Activated naive CD4-positive, alpha-beta T cell treated with anti-CD3 and anti-CD28 coated beads, Interleukin-2, amount 50 U/mL, for 72 hours (primary cell): ENCODE data around the gene FOCAD. TPM values are rescaled to one million over a fixed set of nuclear protein-coding genes. Genes with fewer than 3 reads are reported as not detected.
A peak's percentile ranks its signal among the peaks of the same experiment; 100 is the strongest.
"Not testable (repeated sequence)": the region's sequence is repeated elsewhere in the genome, so short reads cannot be mapped to it uniquely, and the experiment has no call there.

ENCODE experiments used
- ATAC-seq, 2 donors: fragments of 150-1000 bp; cut with Tn5 transposase; 2 replicates each; pipeline ENCODE4 v1.10.0; 2021; ENCODE audit warnings: mild to moderate bottlenecking in 2 of 2, moderate library complexity in 2 of 2
- DNase-seq, 2 donors: peaks; one replicate each; pipeline ENCODE4 v3.0.0; 2021 to 2022; ENCODE audit warnings: low spot score in 2 of 2
- H3K27ac Mint-ChIP-seq, 2 donors: one replicate each; pipeline ENCODE4 v1.8.0; 2022; ENCODE audit warnings: mild to moderate bottlenecking in 2 of 2, mixed read lengths in 2 of 2
- H3K36me3 Mint-ChIP-seq, 2 donors: one replicate each; pipeline ENCODE4 v1.8.0; 2022; ENCODE audit warnings: mixed read lengths in 2 of 2
- H3K9me3 Mint-ChIP-seq, 2 donors: one replicate each; pipeline ENCODE4 v1.8.0; 2022; ENCODE audit warnings: mixed read lengths in 2 of 2
- total RNA-seq, 2 donors: library from RNA; stranded (reverse); gene quantifications; one replicate each; pipeline ENCODE4 v1.2.3, GENCODE V29; 2022

The FOCAD gene, protein sequence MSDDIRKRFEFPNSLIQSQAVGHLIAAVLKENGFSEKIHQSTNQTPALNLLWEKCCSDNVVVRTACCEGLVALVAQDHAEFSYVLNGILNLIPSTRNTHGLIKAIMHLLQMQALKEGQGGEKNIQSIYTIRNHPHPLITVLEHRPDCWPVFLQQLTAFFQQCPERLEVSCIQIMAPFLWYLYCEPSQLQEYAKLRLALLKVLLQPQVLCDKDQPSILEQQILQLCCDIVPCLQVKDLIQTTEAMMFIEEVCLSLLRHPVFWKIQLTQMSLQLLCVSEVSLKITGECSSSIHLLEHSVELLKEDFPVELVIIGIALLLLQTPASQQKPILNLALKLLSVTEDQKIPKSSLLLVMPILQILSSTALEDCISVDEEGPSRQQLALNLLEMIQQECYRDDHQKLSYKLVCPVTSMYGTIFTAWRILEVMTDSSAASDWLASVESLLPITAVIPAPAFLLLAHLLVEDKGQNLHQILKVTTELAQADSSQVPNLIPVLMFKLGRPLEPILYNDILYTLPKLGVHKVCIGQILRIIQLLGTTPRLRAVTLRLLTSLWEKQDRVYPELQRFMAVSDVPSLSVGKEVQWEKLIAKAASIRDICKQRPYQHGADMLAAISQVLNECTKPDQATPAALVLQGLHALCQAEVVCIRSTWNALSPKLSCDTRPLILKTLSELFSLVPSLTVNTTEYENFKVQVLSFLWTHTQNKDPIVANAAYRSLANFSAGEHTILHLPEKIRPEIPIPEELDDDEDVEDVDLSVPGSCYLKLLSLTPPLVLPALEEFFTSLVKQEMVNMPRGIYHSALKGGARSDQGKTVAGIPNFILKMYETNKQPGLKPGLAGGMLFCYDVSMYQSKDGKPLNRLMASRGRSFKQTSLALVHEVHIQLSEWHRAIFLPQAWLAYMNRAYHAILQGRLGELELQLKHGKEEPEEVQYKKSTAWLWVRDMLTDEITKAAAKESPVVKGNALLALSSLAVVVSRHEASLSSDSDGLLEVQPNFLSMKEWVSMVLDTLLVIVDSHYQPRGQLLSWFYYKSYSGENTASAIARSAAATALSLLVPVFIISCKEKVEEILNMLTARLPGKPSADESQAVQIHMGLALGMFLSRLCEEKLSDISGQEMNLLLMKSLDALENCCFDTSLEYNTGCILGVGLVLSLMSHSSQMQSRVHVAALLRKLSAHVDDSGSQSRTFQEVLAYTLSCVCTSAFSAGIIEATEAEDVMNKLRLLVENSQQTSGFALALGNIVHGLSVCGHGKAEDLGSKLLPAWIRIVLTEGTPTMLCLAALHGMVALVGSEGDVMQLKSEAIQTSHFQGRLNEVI (N-terminal part only)
- 10 to 100 TPM; 25.4 to 27.9 TPM for total RNA-seq

DNA sequence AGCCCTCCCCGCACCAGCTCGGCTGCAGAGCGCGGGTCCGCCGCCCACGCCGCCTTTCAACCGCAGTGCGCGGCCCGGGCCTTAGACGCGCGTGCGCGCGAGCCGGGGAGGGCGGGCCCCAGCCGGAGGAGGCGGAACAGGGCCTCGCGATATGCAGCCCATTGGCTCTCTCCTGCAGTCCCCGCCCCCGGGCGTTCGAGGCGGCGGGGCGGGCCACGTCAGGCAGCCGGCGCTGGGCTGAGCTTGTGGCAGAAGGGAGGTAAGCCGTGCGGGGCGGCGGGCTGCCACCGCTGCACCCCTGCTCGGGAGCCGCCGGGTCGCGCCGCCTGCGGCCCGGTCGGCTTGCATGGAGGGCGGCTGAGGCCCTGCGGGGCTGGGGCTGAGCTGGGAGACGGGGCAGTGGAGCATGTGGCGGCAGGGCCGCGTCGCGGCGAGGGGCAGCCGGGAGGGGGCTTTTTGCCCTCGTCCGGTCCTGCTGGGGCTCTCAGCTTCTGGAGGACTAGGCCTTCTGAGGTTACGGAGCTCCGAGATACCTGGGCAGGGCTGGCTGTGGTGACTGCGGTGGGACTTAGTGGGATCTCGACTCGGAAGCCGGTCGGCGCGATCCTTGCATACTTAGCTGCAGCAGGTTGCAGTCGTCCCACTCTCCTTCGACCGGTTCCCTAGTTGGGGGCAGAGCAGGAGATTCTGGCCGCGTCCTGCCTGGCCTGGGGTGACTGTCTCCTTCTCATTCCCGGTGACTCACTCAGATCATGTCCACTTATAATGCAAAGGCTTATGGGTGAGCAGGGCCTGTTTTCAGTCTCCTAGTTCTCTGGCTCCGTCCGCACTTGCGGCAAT lies at the start of gene FOCAD:
FOCAD (plus strand) TSS at position 225 of the 840 bp plus-strand sequence. CDS start 31,095 bp downstream, outside the sequence.
- ATAC-seq: peak; percentile 97 to 98
- Mint-ChIP-seq H3K27ac (peak within 1 kb of the TSS; percentile 78 to 87), H3K36me3 (no peaks in the 10 kb centered on the region), H3K9me3 (no peaks in the 10 kb centered on the region)
- peak; percentile 96 to 97 for DNase-seq

DNA sequence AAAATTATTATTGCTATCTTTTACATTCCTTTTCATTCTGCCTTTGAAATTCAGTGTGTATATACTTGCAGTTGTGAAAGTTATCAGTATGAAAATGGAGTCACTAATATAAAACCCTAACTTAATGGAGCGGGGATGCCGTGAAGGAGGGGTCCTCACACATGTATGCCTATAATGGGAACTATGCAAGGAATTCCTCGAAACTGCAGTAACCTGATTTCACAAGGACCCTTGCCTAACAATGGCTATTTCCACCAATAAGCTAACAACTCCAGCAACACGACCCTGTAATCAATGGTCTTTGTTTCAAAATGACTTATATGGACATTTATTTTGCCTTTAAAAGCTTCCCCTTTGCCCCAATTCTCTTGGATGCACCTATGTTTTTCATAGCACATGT lies 49.2 kb upstream of the FOCAD start:
- Mint-ChIP-seq H3K9me3 (no peaks in the 10 kb centered on the region), H3K36me3 (no peaks in the 10 kb centered on the region), H3K27ac (no peak overlapping the region)
- no peak for DNase-seq
- no peak for ATAC-seq

DNA sequence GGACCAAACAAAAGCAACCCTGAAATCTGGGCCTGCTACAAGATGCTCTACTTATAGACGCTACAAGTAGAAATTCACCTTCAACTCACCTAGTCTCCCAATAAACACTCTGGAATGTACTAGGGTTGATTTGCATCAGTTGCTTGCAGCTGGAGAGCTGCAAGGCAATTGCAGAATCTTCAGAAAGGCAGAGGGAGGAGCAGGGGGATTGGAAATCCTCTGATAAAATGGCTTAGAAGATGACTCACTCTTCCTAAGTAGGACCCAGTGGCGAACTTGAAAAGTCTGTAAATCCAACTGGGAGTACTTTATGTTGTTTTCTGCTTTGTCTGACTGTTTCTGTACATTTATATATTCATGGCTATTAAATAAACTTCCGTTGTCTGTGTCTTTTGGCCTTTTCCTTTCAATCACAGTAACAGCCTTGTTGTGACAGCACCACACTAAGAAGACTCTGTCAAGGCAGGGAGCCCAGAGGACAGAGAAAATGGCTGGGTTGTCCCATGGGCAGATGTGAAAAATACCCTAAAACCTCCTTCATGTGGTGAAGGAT lies 47.1 kb upstream of the FOCAD start:
- ATAC-seq: no peak
- H3K36me3 Mint-ChIP-seq: peaks cover 0 to 6% of the 10 kb centered on the region in 2 donors
- no peak for DNase-seq
- peaks cover 0 to 5% of the 10 kb centered on the region in 2 donors for H3K9me3 Mint-ChIP-seq
- H3K27ac Mint-ChIP-seq: no peak overlapping the region

DNA sequence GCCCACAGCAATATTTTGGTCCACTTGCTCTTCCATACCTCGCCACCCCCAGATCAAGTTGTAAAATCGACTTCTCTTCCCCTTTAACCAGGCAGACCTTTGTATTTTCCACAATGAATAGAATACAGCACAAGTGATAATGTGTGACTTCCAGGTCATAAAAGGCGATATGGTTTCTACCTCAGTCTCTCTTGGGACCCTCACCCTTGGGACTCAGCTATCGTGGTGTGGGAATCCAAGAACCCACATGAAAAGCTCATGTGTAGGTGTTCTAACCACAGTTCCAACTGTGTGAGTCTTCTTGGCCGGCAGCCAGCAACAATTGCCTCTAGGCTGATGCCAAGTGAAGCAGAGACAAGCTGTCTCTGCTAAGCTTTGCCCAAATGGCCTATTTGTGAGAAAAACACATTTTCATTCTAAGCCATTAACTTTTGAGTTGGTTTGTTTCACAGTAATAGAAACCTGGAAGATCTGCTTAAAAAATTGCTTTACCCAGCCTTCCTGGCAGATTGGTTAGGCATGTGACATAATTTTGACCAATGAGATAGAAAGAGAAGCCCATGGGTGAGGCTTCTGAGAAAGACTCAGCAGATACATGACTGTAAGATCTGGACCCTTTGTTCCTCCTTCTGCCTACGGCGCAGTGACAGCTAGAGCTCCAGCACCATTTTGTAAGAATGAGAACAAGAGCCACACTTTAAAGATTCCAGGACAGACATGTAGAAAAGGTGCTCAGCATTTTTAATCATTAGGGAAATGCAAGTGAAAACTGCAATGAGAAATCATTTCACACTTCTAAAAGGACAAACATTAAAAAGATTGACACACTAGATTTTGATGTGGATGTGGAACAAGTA lies 43.5 kb upstream of the FOCAD start:
- ATAC-seq: peak; percentile 92 to 93
- peak overlapping the region in 1 of 2 donors; percentile 37 for H3K27ac Mint-ChIP-seq
- peak; percentile 65 to 70 for DNase-seq
- peaks cover 0 to 6% of the 10 kb centered on the region in 2 donors for H3K36me3 Mint-ChIP-seq
- peaks cover 0 to 5% of the 10 kb centered on the region in 2 donors for H3K9me3 Mint-ChIP-seq

DNA sequence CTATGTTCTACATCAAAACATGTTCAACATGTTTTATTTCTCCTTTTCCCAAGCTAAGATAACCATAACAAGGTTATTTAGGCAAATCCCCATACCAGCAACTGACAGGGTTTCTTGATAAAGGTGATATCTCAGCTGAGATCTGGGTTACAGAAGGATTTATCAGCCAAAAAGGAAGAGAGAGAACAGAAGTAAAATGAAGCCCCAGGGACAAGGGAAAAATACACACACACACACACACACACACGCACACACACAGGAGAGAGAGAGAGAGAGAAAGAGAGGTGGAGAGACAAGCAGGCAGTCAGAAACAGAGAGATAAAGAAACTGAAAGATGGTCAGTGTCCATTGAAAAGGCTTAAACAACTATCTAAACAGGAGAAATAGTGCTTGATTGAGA lies 42.0 kb upstream of the FOCAD start:
- H3K36me3 Mint-ChIP-seq: peaks cover 0 to 6% of the 10 kb centered on the region in 2 donors
- peaks cover 0 to 5% of the 10 kb centered on the region in 2 donors for H3K9me3 Mint-ChIP-seq
- ATAC-seq (no peak), DNase-seq (no peak)
- H3K27ac Mint-ChIP-seq: no peak overlapping the region

DNA sequence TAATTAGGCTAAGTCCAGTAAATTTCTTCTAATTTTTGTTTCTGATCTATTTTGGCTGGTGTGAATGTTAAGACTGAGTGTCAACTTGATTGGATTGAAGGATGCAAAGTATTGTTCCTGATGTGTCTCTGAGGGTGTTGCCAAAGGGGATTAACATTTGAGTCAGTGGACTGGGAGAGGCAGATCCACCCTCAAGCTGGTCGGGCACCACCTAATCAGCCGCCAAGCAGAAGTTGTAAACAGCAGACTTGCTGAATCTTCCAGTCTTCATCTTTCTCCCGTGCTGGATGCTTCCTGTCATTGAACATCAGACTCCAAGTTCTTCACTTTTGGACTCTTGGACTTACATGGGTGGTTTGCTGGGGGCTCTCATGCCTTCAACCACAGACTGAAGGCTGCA lies 40.4 kb upstream of the FOCAD start:
- Mint-ChIP-seq H3K36me3 (peaks cover 0 to 6% of the 10 kb centered on the region in 2 donors), H3K27ac (no peak overlapping the region), H3K9me3 (peaks cover 0 to 5% of the 10 kb centered on the region in 2 donors)
- DNase-seq: no peak
- no peak for ATAC-seq

DNA sequence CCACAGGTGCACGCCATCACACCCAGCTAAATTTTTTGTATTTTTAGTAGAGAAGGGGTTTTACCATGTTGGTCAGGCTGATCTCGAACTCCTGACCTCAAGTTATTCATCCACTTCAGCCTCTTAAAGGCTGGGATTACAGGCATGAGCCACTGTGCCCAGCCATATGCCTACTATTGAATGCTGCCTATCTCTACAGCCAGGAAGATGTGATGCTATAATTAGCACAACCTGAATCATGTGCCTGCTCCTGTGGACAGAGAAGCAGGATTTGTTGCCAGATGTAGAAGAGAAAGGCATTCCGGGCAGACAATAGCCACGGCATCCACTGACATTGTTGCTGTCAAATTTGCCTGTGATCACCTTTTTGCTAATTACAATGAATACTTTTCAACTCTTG lies 37.4 kb upstream of the FOCAD start:
- no peak for DNase-seq
- no peak overlapping the region for H3K27ac Mint-ChIP-seq
- no peaks in the 10 kb centered on the region for H3K9me3 Mint-ChIP-seq
- H3K36me3 Mint-ChIP-seq: no peaks in the 10 kb centered on the region
- ATAC-seq: no peak

DNA sequence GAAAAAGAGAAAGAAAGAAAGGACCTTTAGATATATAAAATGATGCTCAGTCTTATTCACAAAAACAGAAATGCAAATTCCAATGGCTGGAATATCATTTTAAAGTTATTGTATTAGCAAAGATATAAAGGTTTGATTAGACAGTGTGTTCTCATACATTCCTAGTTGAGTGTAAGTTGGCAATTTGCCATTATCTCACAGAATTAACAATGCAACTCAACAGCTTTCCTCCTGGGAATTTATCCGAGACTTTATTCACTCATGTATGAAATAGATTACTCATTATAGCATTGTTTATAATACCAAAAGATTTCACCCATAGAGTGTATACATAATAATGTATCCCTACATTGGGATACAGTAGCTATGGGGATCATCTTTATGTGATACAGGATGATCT lies 34.7 kb upstream of the FOCAD start:
- H3K36me3 Mint-ChIP-seq: no peaks in the 10 kb centered on the region
- no peak overlapping the region for H3K27ac Mint-ChIP-seq
- ATAC-seq: no peak
- no peaks in the 10 kb centered on the region for H3K9me3 Mint-ChIP-seq
- DNase-seq: no peak

DNA sequence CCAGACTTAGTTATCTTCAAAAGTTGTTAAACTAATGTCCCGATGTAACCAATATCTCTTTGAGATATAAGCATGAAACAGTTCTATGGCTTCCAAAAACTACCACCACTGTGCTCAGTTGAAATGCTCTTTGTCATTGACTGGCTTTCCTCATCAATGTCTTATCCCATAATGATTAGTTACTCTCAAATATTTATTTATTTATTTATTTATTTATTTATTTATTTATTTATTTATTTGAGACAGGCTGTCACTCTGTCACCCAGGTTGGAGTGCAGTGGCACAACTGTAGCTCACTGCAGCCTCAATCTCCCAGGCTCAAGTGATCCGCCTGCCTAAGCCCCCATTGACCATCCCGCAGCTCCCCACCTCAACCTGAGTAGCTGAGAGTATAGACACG lies 33.7 kb upstream of the FOCAD start:
- Mint-ChIP-seq H3K27ac (no peak overlapping the region), H3K9me3 (no peaks in the 10 kb centered on the region), H3K36me3 (no peaks in the 10 kb centered on the region)
- ATAC-seq (no peak), DNase-seq (no peak)

DNA sequence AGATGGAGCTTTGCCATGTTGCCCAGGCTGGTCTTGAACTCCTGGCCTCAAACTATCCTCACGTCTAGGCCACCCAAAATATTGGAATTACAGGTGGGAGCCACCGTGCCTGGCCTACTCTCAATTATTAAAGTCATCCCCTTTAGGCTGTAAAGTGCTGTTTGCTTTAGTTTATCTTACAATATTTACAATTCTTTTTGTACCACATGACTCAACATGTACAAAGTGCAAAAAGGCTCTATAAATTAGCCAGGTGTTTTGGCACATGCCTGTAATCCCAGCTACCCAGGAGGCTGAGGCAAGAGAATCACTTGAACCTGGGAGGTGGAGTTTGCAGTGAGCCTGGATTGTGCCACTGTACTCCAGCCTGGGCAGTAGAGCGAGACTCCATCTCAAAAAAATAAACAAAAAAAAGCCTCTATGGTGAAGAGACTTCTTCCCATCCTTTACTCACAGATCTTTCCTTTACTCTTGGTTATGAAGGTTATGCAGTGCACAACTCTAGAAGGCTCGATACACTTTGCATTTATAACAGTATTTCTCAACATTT lies 33.2 kb upstream of the FOCAD start:
- ATAC-seq (no peak), DNase-seq (no peak)
- no peaks in the 10 kb centered on the region for H3K9me3 Mint-ChIP-seq
- H3K27ac Mint-ChIP-seq: no peak overlapping the region
- H3K36me3 Mint-ChIP-seq: no peaks in the 10 kb centered on the region

DNA sequence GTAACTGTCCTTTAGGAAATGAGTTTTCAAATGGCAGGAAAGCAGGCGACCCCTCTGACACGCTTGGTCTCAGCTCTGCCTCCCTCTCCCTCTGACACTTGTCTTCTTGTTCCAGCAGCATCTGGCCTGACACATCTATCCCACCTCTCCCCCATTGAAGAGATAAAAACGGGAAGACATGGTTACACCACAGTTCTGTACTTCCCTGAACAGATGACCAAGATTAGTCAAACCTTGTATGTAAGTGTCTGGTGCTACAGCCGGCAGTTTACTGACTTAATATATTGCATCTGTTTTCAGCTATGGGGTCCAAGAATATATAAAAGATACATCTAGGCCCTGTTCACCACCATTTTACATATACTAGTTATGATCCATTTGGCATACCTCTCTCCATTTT lies 32.1 kb upstream of the FOCAD start:
- Mint-ChIP-seq H3K36me3 (no peaks in the 10 kb centered on the region), H3K9me3 (no peaks in the 10 kb centered on the region), H3K27ac (no peak overlapping the region)
- ATAC-seq (no peak), DNase-seq (no peak)

DNA sequence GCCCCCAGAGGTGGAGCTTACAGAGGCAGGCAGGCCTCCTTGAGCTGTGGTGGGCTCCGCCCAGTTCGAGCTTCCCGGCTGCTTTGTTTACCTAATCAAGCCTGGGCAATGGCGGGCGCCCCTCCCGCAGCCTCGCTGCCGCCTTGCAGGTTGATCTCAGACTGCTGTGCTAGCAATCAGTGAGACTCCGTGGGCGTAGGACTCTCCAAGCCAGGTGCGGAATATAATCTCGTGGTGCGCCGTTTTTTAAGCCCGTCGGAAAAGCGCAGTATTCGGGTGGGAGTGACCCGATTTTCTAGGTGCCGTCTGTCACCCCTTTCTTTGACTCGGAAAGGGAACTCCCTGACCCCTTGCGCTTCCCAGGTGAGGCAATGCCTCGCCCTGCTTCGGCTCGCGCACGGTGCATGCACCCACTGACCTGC lies 25.8 kb upstream of the FOCAD start:
- not testable (repeated sequence) for ATAC-seq, H3K27ac Mint-ChIP-seq, H3K36me3 Mint-ChIP-seq, H3K9me3 Mint-ChIP-seq
- peak; percentile 10 to 60 for DNase-seq

DNA sequence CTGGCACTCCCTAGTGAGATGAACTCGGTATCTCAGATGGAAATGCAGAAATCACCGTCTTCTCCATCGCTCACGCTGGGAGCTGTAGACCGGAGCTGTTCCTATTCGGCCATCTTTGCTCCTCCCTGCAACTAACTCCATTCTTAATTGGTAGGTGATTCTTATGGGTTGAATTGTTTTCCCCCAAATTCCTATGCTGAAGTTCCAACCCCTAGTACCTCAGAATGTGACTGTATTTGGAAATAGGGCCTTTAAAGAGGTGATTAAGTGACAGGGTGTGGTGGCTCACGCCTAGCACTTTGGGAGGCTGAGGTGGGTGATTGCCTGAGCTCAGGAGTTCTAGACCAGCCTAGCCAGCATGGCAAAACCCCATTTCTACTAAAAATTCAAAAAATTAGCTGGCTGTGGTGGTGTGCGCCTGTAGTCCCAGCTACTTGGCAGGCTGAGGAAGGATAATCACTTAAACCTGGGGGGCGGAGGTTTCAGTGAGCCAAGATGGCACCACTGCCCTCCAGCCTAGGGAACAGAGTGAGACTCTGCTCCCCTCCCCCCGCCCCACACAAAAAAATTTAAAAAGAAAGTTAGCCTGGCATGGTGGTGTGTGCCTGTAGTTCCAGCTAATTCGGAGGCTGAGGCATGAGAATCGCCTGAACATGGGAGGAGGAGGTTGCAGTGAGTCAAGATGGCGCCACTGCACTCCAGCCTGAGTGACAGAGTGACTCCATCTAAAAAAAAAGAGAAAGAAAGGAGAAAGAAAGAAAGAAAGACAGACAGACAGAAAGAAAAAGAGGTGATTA lies 25.2 kb upstream of the FOCAD start:
- Mint-ChIP-seq H3K36me3 (peaks cover 0 to 7% of the 10 kb centered on the region in 2 donors), H3K9me3 (no peaks in the 10 kb centered on the region), H3K27ac (peak overlapping the region in 1 of 2 donors; percentile 30)
- no peak for DNase-seq
- peak; percentile 48 to 56 for ATAC-seq

DNA sequence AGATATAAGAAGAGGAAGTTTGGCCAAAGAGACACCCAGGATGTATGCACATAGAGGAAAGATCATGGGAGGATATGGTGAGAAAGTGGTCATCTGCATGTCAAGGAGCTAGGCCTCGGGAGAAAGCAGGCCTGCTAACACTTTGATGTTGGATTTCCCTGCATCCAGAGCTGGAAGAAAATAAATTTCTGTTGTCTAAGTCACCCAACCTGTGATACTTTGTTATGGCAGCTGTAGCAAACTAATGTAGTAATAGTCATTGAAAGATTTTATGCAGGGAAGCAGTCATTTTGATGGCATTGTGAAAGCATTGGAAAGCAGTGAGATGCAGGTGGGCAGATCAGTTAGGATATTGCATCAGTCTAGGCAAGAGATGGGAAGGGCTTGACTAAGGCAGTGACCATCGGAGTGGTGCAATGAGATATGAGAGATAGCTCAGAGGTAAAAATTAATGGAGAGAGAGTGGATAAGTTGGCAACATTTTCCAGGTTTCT lies 24.5 kb upstream of the FOCAD start:
- H3K27ac Mint-ChIP-seq: no peak overlapping the region
- ATAC-seq: no peak

More for the DNA sequence above, 24.5 kb upstream of the FOCAD start:
- DNase-seq: no peak
- Mint-ChIP-seq H3K9me3 (no peaks in the 10 kb centered on the region), H3K36me3 (peaks cover 0 to 7% of the 10 kb centered on the region in 2 donors)
